ENCODE measurements around the gene SATB1.
A peak's percentile ranks its signal among the peaks of the same experiment; 100 is the strongest.

SATB1 gene

GRCh38 chr3:18428991-18429745 is 4.0 kb upstream of the SATB1 start:
- no peak for DNase-seq

DNA sequence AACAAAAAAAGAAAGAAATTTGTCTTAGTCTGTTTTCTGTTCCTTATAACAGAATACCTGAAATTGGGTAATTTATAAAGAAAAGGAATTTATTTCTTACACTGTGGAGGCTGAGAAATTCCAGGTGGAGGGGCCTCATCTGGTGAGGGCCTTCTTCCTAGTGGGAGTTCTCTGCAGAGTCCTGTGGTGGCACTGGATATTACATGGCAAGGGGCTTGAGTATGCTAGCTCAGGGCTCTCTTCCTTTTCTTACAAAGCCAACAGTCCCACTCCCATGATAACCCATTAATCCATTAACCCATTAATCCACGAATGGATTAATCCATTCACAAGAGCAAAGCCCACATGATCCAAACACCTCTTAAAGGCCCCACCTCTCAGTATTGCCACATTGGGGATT is 2.9 kb upstream of the SATB1 start:
- DNase-seq = no peak

GRCh38 chr3:18426597-18427193 is 1.6 kb upstream of the SATB1 start:
- no peak for DNase-seq

DNA sequence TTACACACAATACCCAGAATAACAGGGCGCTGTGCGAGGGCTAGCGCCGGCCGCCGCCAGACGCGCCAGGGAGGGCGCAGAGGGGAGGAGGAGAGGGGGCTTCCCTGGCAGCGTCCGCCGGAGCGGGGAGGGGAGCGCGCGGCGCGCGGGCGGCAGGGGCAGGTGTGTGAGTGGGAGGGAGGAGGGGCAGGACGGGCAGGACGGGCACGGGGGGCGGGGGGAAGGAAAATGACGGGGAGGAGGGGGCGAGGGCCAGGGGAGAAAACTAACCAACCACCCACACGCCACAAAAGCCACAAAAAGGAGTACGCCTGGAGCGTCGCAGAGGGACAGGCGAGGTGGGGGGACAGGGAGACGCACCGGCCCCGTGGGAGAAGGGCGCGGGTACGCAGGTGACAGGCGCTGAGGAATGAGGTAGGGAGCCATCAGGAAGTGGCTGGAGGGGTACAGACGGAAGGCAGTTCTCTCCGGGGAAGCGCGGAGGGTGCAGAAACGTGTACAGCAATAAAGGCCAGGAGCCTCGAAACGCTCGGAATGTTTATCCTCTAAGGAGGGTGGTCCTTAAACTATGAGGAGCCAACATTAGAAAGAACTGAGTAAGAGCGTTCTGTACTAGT is 610 bp upstream of the SATB1 start:
- DNase-seq = peak; percentile 3

GRCh38 chr3:18424213-18424728 is 868 bp downstream of the SATB1 start:
- no peak for DNase-seq

GRCh38 chr3:18423401-18424212 is 1.5 kb downstream of the SATB1 start:
- DNase-seq = peak; percentile 5

DNA sequence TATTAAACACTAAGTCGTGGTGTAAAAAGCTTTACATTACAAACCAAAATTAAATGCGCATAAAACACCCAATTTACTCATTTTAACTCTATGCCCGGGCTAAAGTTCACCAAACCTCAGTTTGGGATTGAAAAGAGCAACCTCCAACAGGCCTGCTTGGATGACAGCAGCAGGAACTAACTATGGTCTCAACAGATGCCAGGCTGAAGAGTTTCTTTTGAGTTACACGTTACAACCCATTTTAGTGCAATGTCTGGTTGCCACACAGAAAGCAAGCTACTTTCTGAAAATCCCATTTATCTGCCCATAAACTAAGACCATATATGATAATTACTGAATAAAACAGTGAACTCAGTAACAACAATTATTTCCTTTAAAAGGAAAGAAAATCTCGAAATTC is 2.2 kb downstream of the SATB1 start:
- DNase-seq = no peak

GRCh38 chr3:18420555-18420954 is 4.6 kb downstream of the SATB1 start:
- no peak for DNase-seq

- no peak for DNase-seq
Observed at GRCh38 chr3:18419232-18419631, 5.9 kb downstream of the SATB1 start.

DNA sequence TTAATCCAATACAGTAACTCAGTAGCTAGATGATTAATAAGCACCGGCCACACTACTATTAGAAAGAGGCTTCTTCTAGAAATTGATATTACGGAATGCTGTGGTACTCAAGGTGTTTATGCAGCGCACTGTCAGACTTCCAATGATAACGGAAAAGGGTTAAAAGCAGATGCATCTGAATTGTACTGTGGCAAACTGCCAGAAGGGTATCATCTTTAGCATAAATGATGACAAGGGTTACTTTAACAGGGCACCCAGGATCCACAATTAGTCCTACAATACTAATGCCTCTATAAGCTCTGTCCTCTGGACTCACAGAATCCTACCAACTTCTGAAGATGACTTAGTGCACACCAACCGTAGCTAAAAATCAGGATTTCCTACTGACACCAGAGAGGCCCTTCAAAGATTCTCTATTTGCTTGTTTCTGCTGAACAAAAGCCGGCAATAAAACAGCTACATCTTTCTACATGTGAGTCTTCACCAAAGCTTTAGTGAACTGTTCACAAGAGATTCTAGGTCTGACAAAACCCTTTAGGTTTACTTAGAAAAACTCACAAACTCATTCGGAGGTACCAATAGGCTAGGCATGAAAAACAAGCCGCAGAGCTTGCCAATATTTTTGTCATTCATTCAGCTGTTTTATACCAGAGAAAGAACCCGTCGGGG is 7.1 kb downstream of the SATB1 start:
- no peak for DNase-seq

DNA sequence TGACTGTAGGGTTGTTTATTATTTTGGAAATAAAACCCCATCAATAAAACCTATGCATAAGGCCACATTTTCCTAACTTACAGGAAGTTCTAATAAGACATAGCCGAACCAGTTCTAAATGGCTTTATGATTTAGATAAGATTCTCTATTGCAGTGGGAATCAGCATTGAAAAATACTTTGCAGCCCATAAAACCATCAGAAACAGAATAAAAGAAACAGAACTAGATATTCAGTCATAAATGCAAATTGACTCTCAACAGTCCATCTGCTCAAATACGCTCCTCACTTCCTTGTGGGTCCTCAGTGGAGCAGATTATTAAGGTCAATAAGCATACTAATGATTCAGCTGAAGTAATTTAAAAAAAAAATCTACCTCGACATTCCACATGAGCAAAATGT is 8.8 kb downstream of the SATB1 start:
- DNase-seq = no peak

GRCh38 chr3:18415839-18416238 is 9.3 kb downstream of the SATB1 start:
- DNase-seq = no peak

GRCh38 chr3:18415167-18415566 is 10.0 kb downstream of the SATB1 start:
- no peak for DNase-seq

GRCh38 chr3:18412684-18413083 is 12.5 kb downstream of the SATB1 start:
- no peak for DNase-seq

DNA sequence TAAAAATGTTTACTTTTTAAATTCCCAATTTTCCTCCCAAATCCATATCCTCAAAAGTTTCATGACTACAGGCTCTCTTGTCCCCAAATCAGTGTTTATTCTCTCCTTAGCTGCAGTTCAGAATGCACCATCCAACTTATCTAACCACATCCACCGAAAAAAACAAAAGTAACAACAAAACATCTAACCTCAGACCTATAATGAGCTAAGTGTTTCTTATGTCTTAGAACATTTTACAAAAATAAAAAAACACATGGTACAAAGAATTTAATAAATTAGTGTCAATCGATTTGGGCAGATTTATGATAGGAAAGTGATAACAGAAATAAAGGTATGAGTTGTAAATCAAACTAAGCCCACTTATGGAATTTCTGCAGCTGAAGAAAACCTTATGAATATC is 13.6 kb downstream of the SATB1 start:
- no peak for DNase-seq

GRCh38 chr3:18410205-18410604 is 14.9 kb downstream of the SATB1 start:
- DNase-seq = no peak

- DNase-seq = no peak
Observed at GRCh38 chr3:18409266-18409665, 15.9 kb downstream of the SATB1 start.

DNA sequence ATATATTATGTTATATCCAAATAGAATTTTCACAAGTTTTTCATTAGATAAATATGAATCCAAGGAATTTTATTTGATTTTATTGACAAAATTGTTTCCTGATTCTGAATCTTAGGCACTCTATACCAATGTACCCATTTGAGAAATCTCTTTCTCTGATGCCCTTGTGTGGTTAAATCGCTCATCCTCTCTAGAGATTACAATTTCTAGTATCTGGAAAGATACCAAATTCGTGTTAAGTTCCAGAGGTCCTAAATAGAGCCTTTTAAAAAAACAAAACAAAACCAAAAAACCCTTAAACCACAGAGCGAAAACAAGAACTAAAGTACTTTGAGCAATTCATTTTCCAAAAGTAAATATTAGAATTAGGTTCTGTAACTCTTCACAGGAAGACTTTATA is 20.0 kb downstream of the SATB1 start:
- DNase-seq = no peak

DNA sequence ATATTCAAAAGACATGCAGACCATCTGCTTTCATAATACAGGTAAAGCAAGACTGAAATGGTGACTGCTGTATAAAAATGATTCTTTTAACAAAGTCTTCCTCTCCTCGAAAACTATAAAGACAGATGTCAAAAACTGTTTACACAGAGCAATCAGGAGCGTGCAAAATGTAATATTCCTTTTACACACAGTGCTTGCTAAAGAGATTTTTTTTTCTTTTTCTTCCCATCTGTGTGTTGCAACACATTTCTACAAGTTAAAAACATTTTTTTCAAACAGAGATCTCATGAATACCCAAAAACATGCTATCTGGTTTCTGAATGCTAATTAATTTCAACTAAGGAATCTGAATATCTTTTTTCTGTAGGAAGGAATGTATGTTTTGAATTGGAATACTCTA is 22.1 kb downstream of the SATB1 start:
- DNase-seq = no peak

GRCh38 chr3:18402239-18402799 is 22.8 kb downstream of the SATB1 start:
- no peak for DNase-seq

DNA sequence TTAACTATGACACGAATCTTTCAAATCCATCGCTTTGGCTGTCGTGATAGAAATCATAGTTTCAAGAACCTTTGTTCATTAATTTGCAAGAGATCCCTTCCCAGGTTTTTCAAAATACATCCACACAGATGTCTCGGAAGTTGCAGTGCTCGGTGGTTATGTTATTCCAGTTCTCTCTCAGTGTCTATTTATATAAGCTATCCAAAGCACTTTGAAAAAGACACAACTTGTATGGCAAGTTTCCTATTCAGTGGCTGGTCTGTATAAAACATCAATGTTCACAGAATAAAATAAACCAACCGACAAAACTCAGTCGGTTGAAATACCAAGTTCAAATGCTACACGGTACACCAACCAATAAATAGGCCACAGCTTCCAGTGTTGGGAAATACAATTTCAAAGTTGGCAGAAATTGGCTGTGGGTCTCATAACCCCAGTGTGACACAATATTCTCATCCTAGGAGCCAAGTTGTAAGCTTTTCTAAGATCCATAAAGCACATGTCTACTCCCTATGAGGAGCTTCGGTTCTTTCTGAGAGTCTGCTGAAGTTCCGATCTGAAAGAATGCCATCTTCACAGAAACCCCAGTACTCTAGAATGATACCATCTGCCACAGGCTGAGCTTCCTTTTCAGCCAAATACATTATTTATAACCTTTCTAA is 23.7 kb downstream of the SATB1 start:
- DNase-seq = no peak

DNA sequence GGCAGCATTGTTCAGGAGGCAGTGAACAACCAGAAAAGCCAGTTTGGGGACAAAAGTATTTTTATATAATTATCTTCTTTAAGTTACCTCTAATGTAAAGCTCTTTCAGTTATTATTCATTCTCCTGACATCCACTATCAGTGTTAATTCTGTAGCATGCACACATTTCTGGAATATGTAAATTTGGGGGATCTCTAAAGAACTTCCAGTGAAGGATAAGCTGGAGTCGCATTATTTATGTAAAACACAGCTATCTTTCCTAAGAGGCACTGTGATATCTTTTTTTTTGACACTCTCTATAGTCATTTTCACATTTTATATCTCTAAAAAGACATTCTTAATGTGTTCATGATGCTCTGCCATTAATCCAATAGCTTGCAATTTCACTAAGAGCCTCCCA is 26.7 kb downstream of the SATB1 start:
- DNase-seq = no peak
